GM19455 (cell line): ENCODE measurements around the gene HERC4.
"Not testable (repeated sequence)": the region's sequence is repeated elsewhere in the genome, so short reads cannot be mapped to it uniquely, and the experiment has no call there.

Experiments
- ATAC-seq: cut with Tn5 transposase; IDR thresholded peaks from one replicate; pipeline ENCODE4 v1.9.1; 2021; ENCODE audit not compliant: unreplicated experiment

HERC4 gene

DNA sequence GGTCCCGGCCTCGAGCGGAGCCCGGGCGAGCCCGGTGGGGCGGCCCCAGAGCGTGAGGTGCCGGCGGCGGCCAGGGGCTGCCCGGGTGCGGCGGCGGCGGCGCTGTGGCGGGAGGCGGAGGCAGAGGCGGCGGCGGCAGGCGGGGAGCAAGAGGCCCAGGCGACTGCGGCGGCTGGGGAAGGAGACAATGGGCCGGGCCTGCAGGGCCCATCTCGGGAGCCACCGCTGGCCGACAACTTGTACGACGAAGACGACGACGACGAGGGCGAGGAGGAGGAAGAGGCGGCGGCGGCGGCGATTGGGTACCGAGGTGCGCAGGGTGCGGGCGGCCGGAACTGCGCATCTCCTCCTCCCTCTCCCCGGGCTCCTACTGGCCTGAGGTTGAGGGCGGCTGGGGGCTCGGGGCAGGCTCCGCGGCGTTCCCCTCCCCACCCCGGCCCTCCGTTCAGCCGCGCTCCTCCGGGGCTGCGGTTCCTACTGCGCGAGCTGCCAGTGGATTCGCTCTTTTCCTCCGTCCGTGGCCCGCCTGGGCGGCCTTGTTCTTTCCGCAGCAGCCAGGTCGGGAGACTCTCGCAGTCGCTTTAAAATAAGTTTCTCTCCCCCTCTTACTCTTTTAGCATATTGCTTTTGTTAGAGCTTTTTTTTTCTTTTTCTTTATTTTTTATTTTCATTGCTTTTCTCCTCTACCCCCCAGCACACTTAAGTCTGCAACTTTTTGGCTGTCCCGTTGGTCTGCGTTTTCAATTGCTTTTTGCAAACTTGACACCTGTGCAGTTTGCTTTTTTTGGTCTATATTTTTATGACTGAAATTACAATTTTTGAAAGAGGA, 190.0 kb downstream of the HERC4 start:
- peak; percentile 70 for ATAC-seq

- peak; percentile 80 for ATAC-seq
Observed at GRCh38 chr10:67884313-67884841, 190.7 kb downstream of the HERC4 start, which contains the start of gene SIRT1. TSS of gene SIRT1 (plus strand) at chr10:67884656. CDS start at chr10:67884722, 66 bp downstream.

DNA sequence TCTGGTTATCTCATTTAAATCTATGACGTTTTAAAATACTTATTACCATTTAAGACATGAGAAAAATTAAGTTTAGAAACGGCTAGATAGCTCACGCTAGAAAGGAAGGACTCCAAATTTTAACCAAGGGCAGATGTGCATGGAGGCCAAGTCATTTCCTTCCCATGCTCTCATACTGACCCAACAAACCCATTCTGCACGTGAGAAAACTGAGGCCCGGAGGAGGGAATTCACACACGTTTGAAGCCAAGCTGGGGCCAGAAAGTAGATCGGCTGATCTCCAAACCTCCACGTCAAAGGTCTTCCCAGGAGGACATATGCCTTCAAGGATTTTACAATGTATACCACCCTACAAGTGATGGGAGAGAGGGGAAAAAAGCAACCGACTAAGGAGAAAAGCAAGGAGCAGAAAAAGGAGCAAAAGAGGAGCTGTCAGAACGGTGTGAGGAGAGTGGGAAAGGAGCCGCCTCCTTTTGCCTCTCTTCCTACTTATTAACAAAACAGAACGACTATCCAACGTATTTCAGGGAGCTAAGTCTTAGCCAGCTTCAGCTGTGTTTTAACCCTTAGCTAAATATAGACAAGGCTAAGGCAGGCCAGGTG, 191.3 kb downstream of the HERC4 start:
- ATAC-seq, result no peak

DNA sequence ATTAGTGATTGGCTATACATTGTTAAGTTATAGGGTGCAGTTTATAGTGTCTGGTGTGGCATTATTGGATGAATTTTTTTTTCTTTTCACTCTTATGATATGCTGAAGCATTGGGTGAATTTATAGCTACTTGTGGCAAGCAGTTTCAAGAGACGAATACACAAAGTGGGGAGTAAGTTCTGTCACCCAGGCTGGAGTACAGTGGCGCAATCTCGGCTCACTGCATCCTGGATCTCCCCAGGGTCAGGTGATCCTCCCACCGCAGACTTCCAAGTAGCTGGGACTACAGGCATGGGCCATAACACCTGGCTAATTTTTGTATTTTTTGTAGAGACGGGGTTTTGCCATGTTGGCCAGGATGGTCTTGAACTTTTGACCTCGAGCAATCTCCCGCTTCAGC, 196.9 kb downstream of the HERC4 start:
- no peak for ATAC-seq

GRCh38 chr10:67877421-67877820, 197.7 kb downstream of the HERC4 start:
- ATAC-seq, result not testable (repeated sequence)

DNA sequence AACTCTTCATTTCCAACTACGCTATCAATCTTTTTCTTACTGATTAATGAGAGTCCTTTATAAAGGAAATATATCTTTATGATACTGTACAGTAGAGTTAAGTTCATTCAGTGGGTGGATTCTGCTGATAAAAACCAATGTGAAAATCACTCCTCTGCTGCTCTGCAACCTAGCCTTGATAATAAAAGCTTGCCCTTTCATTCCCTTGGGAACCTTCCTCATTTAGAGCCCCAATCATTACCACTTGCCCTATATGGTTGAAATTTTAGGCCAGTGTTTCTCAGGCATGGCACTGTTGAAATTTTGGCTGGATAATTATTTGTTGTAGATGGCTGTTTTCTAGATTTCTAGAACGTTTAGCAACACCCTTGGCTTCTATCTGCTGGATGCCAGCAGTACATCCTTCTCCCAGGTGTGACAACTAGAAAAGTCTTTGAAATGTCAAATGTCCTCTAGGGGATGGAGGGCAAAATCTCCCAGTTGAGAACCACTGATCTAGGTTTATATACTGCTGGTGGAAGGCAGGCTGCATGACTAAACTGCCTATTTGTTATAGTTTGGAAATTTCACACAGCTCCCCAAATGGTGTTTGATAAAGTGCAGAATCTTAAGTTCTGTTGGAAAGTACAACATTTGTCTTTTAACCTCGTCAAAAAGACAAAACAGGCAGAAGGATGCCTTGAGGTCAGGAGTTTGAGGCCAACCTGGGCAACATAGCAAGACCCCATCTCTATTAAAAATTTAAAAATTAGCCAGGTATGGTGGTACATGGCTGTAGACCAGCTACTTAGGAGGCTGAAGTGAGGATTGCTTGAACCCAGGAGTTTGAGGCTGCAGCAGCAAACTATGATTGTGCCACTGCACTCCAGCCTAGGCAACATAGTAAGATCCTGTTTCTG, 199.5 kb downstream of the HERC4 start:
- no peak for ATAC-seq
